Skeletal muscle cell (primary cell): Measurements from ENCODE around the gene MAL.

ENCODE experiments used
- DNase-seq: peaks from one replicate; pipeline ENCODE4 v3.0.0-alpha.2; 2010; ENCODE audit warnings: low read depth
- H3K4me3 ChIP-seq: 2 replicates; pipeline ENCODE4 v1.5.1; 2011; ENCODE audit warnings: low read depth, mild to moderate bottlenecking, control low read depth, low read length, moderate library complexity

Gene MAL

DNA sequence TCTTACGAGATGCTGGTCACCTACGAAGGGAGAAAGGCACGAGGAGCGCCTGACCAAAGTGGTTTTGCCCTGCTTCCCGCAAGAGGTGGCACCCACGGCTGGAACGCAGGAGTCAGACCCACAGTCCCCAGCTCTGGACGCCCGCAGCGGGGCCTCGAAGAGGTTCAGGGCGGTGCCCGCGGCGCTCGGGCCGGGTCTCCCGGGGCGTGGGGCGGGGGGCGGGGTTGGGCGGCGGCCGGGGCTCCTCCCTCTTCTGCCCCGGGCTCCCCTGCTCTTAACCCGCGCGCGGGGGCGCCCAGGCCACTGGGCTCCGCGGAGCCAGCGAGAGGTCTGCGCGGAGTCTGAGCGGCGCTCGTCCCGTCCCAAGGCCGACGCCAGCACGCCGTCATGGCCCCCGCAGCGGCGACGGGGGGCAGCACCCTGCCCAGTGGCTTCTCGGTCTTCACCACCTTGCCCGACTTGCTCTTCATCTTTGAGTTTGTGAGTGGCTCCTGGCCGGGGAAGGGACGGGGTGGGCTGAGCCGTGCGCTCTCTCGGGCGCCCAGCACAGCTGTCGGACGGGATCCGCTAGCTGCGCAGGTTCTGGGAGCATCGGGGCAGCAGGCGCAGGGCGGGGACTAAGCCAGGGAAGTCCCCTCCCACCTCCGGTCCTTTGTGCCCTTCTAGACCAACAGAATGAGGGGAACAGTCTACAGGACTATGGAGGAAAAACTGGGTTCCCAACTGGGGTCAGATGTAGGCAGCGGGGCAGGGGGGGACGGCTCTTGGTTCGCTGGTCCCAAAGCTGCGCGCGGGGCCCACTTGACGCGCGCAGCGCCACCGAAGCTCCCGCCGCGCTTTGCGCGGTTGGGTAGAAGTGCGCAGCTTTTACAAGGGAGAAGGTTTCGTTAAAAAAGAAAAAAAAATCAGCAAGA lies at the start of gene MAL:
Gene MAL, plus strand, starts transcription at position 303 of the 914 bp plus-strand sequence. Its CDS starts 85 bp downstream, at position 388.
- peak within 1 kb of the TSS; percentile 18 for H3K4me3 ChIP-seq
- no peak for DNase-seq

DNA sequence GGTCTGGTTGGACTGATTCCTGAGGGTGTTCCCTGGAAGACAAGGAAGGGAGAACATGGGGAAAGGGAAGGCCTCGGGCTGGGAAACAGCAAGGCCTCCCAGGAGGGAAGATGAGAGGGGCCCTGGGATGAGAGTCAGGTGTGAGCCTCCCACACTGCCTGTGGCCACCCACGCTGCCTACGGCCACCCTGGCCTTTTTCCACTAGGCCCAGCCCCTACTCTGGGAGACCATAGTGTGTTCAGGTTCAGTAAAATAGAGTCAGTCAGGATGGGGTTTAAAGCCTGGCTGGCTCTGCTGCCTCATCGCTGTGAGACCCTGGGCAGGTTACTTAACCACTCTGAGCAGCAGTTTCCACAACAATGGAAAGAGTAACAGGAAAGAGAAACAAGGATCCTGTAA lies 47.7 kb upstream of the MAL start:
- no peak for DNase-seq
- no peak overlapping the region for H3K4me3 ChIP-seq

DNA sequence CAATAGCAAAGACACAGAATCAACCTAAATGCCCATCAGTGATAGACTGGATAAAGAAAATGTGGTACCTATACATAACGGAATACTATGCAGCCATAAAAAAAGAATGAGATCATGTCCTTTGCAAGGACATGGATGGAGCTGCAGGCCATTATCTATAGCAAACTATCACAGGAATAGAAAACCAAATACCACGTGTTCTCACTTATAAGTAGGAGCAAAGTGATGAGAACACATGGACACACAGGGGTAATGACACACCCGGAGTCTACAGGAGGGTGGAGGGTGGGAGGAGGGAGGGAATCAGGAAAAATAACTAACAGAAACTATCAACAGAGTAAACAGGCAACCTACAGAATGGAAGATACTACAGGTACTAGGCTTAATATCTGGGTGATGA lies 46.6 kb upstream of the MAL start:
- no peak overlapping the region for H3K4me3 ChIP-seq
- DNase-seq = no peak

DNA sequence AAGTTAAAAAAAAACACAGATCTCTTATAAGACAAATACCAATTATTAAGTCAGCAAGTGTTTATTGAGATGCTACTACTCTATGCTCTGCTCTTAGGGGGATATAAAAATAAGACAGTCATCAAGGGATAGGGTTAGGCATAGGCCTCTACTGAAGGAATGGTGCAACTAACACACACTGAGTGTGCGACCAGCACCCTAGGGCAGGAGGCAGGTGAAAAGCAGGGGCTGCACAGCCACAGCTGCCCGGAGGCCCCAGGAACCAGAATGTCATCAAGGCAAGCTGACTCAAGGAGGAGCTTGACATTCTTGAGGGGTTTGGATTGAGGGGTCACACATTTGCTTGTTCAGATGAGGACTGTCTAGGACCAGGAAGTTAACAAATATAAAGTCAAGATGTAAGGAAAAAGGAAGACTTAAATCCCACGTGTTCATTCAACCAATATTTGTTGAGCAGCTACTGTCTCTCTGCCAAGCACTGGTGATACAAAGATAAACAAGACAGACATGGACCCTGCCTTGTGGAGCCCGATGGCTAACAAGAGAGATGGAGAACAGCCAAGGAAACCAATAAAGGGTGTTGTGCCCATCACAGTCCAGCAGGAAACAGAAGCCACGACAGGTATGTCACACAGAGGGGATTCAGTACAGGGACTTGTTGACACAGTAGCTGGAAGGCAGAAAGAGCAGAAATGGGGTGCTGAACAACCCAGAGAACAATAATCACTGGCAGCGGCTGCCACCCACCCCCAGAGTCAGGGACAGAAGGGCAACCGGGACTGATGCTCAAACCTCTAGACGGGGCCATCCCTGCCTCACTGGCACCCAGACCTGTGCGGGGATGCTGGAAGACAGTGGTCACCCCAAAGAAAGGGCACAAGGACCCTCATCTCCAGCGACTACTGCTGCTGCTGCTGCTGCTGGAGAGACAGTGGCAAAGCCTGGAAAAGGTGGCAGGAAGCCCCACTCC lies 45.8 kb upstream of the MAL start:
- no peak overlapping the region for H3K4me3 ChIP-seq
- DNase-seq = no peak

DNA sequence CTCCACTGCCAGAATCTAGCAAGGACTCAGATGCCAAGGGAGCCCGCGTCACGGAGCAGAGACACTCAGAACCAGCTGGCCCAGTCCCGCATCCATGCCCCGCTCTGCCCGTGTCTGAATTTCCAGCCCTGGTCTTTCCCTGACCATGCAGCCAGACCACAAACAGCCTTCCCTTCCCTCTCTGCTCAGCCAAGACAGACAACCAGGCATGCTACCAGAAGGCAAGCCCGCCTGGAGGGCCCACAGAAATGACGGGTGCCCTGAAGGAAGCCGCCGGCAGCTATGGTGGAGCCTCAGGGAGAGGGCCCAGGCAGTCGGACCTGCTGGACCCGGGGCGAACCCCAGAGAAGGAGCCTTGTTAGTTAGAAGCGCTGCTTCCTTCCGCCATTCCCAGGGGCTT lies 45.1 kb upstream of the MAL start:
- H3K4me3 ChIP-seq = no peak overlapping the region
- DNase-seq = no peak

DNA sequence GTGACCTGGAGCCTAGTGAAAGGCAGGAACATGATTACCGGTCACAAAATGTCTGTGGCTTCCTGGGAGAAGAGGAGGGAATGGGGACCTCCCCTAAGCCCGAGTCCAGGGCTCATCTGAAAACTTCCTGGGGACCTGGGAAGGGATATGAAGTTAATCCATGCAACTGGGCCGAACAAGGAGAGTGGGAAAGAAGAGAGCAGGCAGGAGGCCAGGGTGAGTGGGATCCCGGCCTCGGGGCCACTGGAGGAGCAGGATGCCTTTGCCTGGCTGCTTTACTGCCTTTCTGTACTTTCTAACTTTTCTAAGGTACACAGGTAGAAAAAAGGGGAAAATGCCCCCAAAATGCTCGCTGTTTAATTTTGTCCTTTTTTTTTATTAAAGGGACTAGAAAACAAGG lies 43.4 kb upstream of the MAL start:
- DNase-seq = no peak
- no peak overlapping the region for H3K4me3 ChIP-seq

DNA sequence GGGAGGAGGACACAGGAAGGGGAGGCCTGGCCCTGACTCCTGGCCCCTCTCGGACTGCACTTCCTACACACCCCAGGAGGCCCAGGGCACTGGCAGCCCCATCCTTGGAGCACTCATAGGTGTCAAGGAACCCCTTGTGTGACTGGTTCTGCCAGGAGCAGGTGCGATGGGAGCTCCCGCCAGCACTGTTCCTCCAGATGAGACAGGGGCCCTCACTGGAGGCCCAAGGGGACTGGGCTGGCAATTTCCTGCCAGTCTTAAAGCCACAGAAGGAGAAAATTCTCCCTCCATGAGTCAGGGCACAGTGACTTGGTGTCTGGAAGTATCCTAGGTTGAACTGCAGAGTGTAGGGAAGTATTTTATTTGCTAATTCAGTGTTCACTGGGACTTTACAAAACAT lies 42.8 kb upstream of the MAL start:
- no peak for DNase-seq
- no peak overlapping the region for H3K4me3 ChIP-seq

DNA sequence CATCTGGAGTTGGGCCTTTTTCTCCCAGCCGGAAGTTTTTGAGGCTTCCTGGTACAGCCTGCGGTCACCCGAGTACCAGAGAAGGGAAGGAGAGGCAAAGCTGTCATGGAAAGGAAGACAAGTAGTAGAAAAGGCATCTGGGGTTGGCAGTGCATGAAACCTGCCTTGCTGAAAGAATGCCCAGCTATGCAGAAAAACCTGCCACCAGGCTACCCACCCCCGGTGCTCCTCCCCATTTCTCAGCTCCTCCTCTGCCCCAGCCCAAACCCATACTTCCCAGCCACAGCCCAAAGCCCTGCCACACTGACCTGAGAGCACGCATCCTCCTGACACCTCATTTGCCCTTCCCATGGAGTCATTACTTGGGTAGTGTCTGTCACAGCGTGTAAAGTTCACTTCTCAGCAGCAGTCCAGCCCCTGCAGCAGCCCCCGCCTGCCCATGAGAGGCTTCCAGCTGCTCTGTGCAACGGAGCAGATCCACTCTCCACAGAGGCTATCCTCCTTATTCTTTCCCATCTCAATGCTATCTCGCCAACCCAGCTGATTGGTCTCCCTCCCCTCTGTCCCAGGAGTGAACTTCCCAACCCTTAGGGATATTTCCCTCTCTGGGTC lies 40.4 kb upstream of the MAL start:
- H3K4me3 ChIP-seq = no peak overlapping the region
- DNase-seq = no peak

DNA sequence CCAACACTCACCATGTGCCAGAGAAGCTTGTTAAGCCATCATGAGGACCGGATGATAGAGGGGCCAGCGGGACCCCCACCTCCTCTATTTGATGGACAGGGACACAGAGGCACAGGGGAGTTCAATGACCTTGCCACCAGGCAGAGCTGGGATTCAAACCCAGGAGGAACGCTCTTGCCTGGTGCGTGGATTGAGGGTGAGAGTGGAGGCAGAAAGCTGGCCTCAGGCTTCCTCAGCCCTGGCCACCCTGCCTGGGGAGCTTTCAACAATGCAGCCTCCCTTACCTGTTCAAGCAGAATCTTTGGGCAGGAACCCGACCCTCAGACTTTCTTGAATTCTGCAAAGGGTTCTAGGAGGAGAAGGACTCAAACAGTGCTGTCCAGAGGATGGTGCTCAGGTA lies 39.9 kb upstream of the MAL start:
- DNase-seq = no peak

DNA sequence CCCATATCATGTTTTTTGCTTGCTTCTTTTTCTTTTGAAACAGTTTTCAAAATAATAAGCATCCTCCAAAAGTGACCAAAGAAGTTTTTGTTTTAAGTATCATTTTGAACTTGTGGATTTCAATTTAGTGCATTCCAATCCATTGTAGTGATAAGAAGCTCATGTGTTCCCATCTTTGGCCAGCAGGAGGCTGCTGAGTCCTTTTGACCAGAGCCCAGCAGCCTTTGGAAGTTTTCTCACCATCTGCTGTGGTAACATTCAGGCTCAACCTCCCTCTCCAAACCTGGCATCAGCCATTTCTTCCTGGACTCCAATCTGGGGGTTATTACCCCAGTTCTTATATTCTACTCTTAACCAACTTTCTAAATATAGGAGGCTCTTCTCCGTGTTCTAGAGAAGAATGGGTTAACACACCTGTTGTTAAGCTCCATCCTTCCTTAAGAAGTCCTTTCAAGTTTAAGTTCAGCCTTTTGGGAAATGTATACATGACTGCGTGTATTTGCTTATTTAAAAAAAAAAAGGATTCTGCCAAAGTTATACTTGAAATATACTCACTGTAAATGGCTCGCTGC lies 39.0 kb upstream of the MAL start:
- DNase-seq = peak; percentile 16

More for the DNA sequence above, 39.9 kb upstream of the MAL start:
- H3K4me3 ChIP-seq = no peak overlapping the region

DNA sequence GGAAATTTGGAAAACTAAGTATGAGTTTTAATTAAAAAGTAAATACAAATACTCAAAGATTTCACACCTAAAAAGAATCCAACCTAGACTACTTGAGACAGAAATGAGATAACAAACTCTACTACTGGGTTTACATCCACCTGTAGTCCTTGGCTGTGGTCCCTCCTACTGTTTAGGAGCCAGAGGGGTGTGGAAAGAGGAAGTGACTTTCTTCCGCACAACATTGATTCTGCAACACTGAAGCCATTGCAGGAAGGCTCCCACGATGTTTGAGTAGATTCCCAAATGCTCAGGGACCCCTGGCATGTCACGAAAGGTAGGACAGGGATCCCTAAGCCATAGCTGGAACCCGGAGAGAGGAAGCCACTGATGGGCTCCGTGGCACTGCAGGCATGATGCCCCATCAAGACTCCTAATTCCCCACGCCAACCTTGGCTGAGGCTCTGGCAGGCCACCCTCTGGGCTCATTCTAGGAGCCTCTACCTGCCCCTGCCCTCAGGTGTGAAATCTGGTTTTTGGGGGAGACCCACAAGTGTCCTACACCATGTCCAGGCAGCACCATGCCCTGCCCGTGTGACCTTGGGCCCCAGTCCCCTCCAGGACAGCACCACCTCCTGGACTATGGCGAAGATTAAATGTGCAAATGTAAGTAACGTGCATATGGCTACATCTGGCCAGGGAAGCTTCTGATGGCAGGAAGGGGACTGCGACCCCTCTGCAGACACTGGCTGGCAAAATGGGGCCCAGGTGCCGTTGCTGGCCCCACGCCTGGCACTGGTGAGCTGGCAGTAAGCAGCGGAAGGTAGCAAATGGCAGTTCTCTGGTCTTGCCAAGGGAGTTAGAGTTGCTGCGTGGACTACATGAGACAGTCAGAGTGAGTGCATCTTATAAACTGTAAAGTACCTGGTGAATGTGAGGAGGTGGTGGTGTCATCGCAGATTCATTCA lies 38.2 kb upstream of the MAL start:
- no peak overlapping the region for H3K4me3 ChIP-seq
- DNase-seq = no peak

More for the DNA sequence above, 39.0 kb upstream of the MAL start:
- H3K4me3 ChIP-seq = no peak overlapping the region

DNA sequence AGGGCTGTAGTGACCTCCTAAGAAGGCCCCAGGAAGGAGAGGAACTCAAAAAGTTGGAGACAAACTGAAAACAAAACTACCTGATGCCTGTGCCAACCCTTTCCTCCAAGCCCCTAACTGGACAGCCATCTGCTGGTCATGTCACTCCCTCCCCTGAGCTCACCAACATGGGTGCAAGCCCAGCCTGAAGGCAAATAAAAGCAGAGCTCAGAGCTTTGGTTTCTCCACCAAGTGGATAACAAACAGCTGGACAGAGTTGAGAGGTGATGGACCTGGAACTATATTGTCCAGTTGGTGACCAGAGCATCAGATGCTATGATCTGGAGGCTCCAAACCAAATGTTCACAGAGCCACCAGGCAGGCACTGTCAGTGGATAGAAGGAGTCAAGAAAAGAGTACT lies 34.6 kb upstream of the MAL start:
- no peak overlapping the region for H3K4me3 ChIP-seq
- DNase-seq = no peak

DNA sequence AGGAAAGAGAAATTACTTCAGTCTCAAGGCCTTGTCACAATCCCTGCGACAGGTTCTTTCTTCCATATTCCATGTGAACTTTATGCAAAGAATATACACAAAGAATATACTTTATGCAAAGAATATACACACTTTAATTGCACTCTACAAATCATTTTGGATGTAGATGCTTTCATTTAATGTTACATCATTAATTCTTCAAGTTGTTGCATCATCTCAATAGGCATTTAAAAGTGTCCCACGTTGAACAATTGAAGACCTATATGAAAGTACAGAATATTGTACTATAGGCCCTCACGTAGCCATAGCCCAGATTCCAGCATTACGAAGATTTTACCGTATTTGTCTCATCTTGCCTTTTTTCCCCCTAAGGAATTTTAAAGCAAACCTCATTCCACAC lies 33.1 kb upstream of the MAL start:
- DNase-seq = no peak
- no peak overlapping the region for H3K4me3 ChIP-seq

DNA sequence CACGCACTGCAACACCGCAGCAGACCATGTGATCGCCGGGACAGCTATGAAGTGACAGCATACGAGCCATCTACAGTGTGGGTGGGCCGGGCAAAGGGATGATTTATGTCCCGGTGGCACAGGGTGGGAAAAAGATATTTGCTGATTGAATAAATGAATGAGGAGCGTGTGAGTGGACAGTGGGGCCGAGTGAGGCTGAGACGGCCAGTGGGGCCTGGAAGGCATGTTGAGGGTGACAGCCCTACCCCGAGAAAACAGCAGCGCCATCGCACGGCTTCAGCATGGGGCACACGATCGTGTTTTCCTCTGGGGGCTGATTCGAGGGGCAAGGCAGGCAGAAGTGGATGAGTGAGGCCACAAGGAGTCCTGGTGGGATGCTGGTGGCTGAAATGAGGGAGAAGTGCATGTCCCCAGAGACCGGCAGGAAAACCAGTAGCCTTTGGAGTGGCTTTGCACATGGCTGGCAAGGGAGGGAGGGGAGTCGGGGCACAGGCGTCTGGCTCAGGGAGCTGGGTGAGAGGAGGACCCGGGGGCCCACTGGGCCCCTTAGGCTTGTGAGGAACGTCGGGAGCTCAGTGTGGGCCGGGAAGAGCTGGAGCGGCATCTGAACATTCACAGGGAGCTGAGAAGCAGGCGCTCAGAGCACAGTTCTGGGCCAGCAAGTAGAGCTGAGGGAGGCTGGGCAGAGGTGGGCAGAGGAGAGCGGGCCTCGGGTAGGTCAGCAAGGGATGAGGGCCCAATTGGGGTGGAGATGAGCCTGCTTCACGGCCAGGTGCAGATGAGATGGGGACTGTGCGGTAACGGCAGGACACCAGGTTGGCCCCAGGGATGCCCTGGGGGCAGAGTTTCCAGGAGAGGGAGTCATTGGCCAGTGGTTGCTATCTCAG lies 32.1 kb upstream of the MAL start:
- no peak for DNase-seq
- H3K4me3 ChIP-seq = no peak overlapping the region

DNA sequence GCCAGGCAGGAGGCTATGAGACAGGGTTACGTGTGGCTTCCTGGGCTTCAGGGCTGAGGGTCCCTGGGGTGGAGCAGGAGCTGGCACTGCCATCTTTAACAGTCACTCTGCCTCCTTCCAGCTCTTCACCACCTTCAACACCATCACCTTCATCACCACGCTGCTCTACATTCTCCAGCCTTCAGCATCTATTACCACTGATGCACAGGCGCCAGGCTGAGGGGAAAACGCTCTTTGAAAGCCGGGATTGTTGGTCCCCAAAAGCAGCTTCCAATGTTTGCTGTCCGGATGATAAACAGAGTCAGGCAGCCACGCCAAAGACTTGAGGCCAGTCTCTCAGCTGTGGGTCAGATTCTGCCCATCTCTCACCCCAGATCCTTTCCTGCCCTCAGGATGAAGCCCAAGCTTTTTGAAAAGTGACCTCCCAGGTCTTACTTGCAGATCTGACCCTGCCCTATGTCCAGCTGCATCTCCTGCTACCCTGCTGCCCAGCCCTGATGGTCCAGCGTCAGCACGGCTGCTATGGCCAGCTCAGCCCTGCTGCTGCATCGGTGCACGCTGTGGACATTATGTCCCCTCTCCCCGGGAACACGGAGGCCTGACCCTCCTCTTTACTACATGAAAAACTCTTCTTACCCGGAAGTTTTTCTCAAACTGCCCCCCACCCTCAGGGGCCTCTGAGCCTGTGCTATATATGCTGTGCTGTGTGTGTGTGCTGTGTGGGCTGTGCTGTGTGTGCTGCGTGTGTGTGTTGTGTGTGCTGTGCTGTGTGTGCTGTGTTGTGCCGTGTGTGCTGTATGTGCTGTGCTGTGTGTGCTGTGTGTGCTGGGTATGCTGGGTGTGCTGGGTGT lies 31.2 kb upstream of the MAL start:
- no peak overlapping the region for H3K4me3 ChIP-seq
- no peak for DNase-seq

DNA sequence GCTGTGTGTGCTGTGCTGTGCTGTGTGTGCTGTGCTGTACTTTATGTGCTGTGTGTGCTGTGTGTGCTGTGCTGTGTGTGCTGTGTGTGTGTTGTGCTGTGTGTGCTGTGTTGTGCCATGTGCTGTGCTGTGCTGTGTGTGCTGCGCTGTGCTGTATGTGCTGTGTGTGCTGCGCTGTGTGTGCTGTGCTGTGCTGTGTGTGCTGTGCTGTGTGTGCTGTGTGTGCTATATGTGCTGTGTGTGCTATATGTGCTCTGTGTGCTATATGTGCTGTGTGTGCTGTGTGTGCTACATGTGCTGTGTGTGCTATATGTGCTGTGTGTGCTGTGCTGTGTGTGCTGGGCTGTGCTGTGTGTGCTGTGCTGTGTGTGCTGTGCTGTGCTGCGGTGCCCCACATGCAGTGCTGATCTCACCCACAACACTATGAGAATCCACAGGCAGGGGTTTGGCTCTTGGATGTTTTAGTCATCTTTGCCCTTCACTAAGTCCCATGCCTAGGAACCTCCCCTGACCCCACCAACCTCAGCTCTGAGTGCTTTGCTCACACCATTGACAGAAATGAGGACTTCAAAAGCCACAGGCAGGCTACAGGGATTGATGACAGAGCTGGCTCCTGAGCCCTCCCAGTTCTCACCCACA lies 30.5 kb upstream of the MAL start:
- no peak overlapping the region for H3K4me3 ChIP-seq
- DNase-seq = no peak
